ENCODE measurements around the gene SLTM.

GRCh38 chr15:58862326-58862725, 71.2 kb downstream of the SLTM start:
- TF ChIP-seq, protein P1, sequence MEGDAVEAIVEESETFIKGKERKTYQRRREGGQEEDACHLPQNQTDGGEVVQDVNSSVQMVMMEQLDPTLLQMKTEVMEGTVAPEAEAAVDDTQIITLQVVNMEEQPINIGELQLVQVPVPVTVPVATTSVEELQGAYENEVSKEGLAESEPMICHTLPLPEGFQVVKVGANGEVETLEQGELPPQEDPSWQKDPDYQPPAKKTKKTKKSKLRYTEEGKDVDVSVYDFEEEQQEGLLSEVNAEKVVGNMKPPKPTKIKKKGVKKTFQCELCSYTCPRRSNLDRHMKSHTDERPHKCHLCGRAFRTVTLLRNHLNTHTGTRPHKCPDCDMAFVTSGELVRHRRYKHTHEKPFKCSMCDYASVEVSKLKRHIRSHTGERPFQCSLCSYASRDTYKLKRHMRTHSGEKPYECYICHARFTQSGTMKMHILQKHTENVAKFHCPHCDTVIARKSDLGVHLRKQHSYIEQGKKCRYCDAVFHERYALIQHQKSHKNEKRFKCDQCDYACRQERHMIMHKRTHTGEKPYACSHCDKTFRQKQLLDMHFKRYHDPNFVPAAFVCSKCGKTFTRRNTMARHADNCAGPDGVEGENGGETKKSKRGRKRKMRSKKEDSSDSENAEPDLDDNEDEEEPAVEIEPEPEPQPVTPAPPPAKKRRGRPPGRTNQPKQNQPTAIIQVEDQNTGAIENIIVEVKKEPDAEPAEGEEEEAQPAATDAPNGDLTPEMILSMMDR (IDR thresholded peaks at IDR 0.05) = no peak
- TF ChIP-seq POLR2AphosphoS5 (IDR thresholded peaks at IDR 0.05) (no peak), EP300 (IDR thresholded peaks at IDR 0.05) (no peak)
